Activated naive CD4-positive, alpha-beta T cell treated with anti-CD3 and anti-CD28 coated beads, Interleukin-2, amount 10 ng/mL, durations not matched to agents 7 days and 5 days (primary cell): ENCODE results near the gene SLC12A1.
A peak's percentile ranks its signal among the peaks of the same experiment; 100 is the strongest.

Experiments
- CTCF ChIA-PET: fragments of 350-600 bp; sonication (Branson Sonifier 250); formaldehyde crosslinking; loops from one replicate; lab custom pipeline; 2021; ENCODE audit warnings: antibody characterized with exemption; lab: Charles Lee
- DNase-seq: peaks from one replicate; pipeline ENCODE4 v3.0.0-alpha.2; 2020
- H3K27ac Mint-ChIP-seq: one replicate; pipeline ENCODE4 v1.8.0; 2021; ENCODE audit warnings: mild to moderate bottlenecking, moderate library complexity, mixed read lengths
- H3K27me3 Mint-ChIP-seq: one replicate; pipeline ENCODE4 v1.8.0; 2021; ENCODE audit warnings: mild to moderate bottlenecking, mixed read lengths
- H3K36me3 Mint-ChIP-seq: one replicate; pipeline ENCODE4 v1.8.0; 2021; ENCODE audit warnings: mixed read lengths
- H3K4me1 Mint-ChIP-seq: one replicate; pipeline ENCODE4 v1.8.0; 2021; ENCODE audit warnings: mixed read lengths
- H3K4me3 Mint-ChIP-seq: one replicate; pipeline ENCODE4 v1.8.0; 2021; ENCODE audit warnings: mild to moderate bottlenecking, moderate library complexity, mixed read lengths
- H3K9me3 Mint-ChIP-seq: one replicate; pipeline ENCODE4 v1.8.0; 2021; ENCODE audit warnings: mixed read lengths

Gene SLC12A1

GRCh38 chr15:48331796-48332641 is 125.9 kb downstream of the SLC12A1 start:
- CTCF ChIA-PET: interaction anchor here (2.3 kb wide), 1 partner anchor 24 kb away, joined by 8 read pairs; no protein-coding TSS in a partner anchor
- Mint-ChIP-seq H3K9me3 (no peaks in the 10 kb centered on the region), H3K27ac (peak overlapping the region; percentile 99), H3K36me3 (peaks cover 37% of the 10 kb centered on the region), H3K4me1 (peaks cover 58% of the 10 kb centered on the region), H3K27me3 (no peaks in the 10 kb centered on the region), H3K4me3 (peak overlapping the region; percentile 93)
- DNase-seq: peak; percentile 77

GRCh38 chr15:48332642-48333034 is 126.5 kb downstream of the SLC12A1 start:
- CTCF ChIA-PET: interaction anchor here (2.3 kb wide), 1 partner anchor 24 kb away, joined by 8 read pairs; no protein-coding TSS in a partner anchor
- DNase-seq: peak; percentile 41
- Mint-ChIP-seq H3K4me1 (peaks cover 61% of the 10 kb centered on the region), H3K9me3 (no peaks in the 10 kb centered on the region), H3K27ac (peak overlapping the region; percentile 99), H3K36me3 (peaks cover 35% of the 10 kb centered on the region), H3K27me3 (no peaks in the 10 kb centered on the region), H3K4me3 (peak overlapping the region; percentile 93)

- H3K27ac Mint-ChIP-seq: peak overlapping the region; percentile 99
- no peaks in the 10 kb centered on the region for H3K9me3 Mint-ChIP-seq
- no peaks in the 10 kb centered on the region for H3K27me3 Mint-ChIP-seq
- peaks cover 63% of the 10 kb centered on the region for H3K4me1 Mint-ChIP-seq
- CTCF ChIA-PET: interaction anchor here (1.2 to 2.3 kb wide), 2 partner anchors 23 to 25 kb away, joined by 3 to 8 read pairs; no protein-coding TSS in a partner anchor
- peak overlapping the region; percentile 93 for H3K4me3 Mint-ChIP-seq
- no peak for DNase-seq
- H3K36me3 Mint-ChIP-seq: peaks cover 35% of the 10 kb centered on the region
Measured at GRCh38 chr15:48333540-48333939, 127.4 kb downstream of the SLC12A1 start.

GRCh38 chr15:48334260-48334659 is 128.2 kb downstream of the SLC12A1 start:
- CTCF ChIA-PET: interaction anchor here (1.2 to 2.3 kb wide), 2 partner anchors 22 to 24 kb away, joined by 3 to 8 read pairs; no protein-coding TSS in a partner anchor

GRCh38 chr15:48336940-48337339 is 130.8 kb downstream of the SLC12A1 start:
- CTCF ChIA-PET: interaction anchor here (0.6 to 1.9 kb wide), 3 partner anchors 15 to 465 kb away, joined by 3 to 6 read pairs (median 3); no protein-coding TSS in a partner anchor
- Mint-ChIP-seq H3K27me3 (no peaks in the 10 kb centered on the region), H3K4me1 (peaks cover 59% of the 10 kb centered on the region), H3K9me3 (no peaks in the 10 kb centered on the region), H3K4me3 (no peak overlapping the region), H3K36me3 (peaks cover 52% of the 10 kb centered on the region), H3K27ac (no peak overlapping the region)
- DNase-seq: peak; percentile 43

More at GRCh38 chr15:48334260-48334659, 128.2 kb downstream of the SLC12A1 start:
- Mint-ChIP-seq H3K4me1 (peaks cover 63% of the 10 kb centered on the region), H3K4me3 (no peak overlapping the region), H3K27me3 (no peaks in the 10 kb centered on the region), H3K27ac (no peak overlapping the region), H3K36me3 (peaks cover 35% of the 10 kb centered on the region), H3K9me3 (no peaks in the 10 kb centered on the region)
- DNase-seq: no peak

GRCh38 chr15:48337607-48338006 is 131.5 kb downstream of the SLC12A1 start:
- H3K36me3 Mint-ChIP-seq: peaks cover 53% of the 10 kb centered on the region
- H3K4me1 Mint-ChIP-seq: peaks cover 56% of the 10 kb centered on the region
- CTCF ChIA-PET: interaction anchor here (1.9 kb wide), 1 partner anchor 15 kb away, joined by 6 read pairs; no protein-coding TSS in a partner anchor
- H3K27me3 Mint-ChIP-seq: no peaks in the 10 kb centered on the region
- no peaks in the 10 kb centered on the region for H3K9me3 Mint-ChIP-seq
- no peak overlapping the region for H3K27ac Mint-ChIP-seq
- DNase-seq: no peak
- no peak overlapping the region for H3K4me3 Mint-ChIP-seq

- Mint-ChIP-seq H3K36me3 (peaks cover 46% of the 10 kb centered on the region), H3K9me3 (no peaks in the 10 kb centered on the region), H3K27ac (no peak overlapping the region), H3K4me1 (peaks cover 32% of the 10 kb centered on the region), H3K27me3 (no peaks in the 10 kb centered on the region), H3K4me3 (no peak overlapping the region)
- DNase-seq: no peak
- CTCF ChIA-PET: interaction anchor here (1.1 to 2.8 kb wide), 4 partner anchors 12 to 55 kb away, joined by 3 to 13 read pairs (median 6); no protein-coding TSS in a partner anchor
Measured at GRCh38 chr15:48340111-48340510, 134.0 kb downstream of the SLC12A1 start.

GRCh38 chr15:48343865-48344264 is 137.8 kb downstream of the SLC12A1 start:
- H3K4me1 Mint-ChIP-seq: peaks cover 8% of the 10 kb centered on the region
- CTCF ChIA-PET: no interaction called here
- no peaks in the 10 kb centered on the region for H3K27me3 Mint-ChIP-seq
- no peak for DNase-seq
- H3K9me3 Mint-ChIP-seq: no peaks in the 10 kb centered on the region
- H3K36me3 Mint-ChIP-seq: peaks cover 34% of the 10 kb centered on the region
- peak overlapping the region; percentile 69 for H3K27ac Mint-ChIP-seq
- no peak overlapping the region for H3K4me3 Mint-ChIP-seq

- Mint-ChIP-seq H3K27me3 (no peaks in the 10 kb centered on the region), H3K36me3 (peaks cover 24% of the 10 kb centered on the region), H3K9me3 (no peaks in the 10 kb centered on the region), H3K27ac (no peak overlapping the region), H3K4me1 (peaks cover under 1% of the 10 kb centered on the region), H3K4me3 (no peak overlapping the region)
- CTCF ChIA-PET: no interaction called here
- no peak for DNase-seq
Measured at GRCh38 chr15:48345516-48345915, 139.4 kb downstream of the SLC12A1 start.

GRCh38 chr15:48352474-48353072 is 146.5 kb downstream of the SLC12A1 start:
- Mint-ChIP-seq H3K27ac (no peak overlapping the region), H3K4me1 (peaks cover 2% of the 10 kb centered on the region), H3K27me3 (peaks cover 8% of the 10 kb centered on the region), H3K4me3 (no peak overlapping the region), H3K36me3 (peaks cover 2% of the 10 kb centered on the region), H3K9me3 (no peaks in the 10 kb centered on the region)
- CTCF ChIA-PET: interaction anchor here (0.7 to 3.2 kb wide), 5 partner anchors 10 to 65 kb away, joined by 3 to 13 read pairs (median 6); no protein-coding TSS in a partner anchor
- DNase-seq: peak; percentile 71
